Activated naive CD4-positive, alpha-beta T cell treated with anti-CD3 and anti-CD28 coated beads, Interleukin-2, amount 50 U/mL, for 16 hours (primary cell): ENCODE data around the gene RINT1.

Experiments
- DNase-seq: peaks from one replicate; pipeline ENCODE4 v3.0.0-alpha.2; 2020

RINT1 gene

DNA sequence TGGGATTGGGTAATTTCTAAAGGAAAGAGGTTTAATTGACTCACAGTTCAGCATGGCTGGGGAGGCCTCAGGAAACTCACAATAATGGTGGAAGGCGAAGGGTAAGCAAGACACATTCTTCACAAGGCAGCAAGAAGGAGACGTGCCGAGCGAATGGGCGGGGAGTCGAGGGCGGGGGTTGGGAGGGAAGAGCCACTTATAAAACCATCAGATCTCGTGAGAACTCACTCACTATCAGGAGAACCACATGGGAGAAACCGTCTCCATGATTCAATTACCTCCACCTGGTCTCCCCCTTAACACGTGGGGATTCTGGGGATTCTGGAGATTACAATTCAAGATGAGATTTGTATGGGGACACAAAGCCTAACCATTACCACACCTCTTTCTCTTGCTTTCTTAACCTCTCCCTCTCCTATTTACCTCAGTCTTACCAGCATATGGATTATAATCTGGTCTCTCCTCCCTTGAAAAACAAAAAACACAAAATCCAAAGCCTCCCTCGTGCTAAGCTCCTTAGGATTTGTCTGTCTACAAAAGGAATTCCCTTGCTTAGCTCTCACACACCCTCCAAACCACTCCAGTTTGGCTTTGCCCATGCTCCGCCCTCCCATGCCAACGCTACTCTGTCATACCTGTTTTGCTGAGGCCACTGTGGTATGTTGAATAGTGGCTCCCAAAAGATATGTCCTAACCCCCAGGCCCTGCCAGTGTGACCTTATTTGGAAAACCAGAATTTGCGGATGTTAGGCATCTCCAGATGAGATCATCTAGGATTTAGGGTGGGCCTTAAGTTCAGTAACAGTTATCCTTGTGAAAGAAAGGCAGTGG lies 68.9 kb downstream of the RINT1 start:
- DNase-seq, result no peak

DNA sequence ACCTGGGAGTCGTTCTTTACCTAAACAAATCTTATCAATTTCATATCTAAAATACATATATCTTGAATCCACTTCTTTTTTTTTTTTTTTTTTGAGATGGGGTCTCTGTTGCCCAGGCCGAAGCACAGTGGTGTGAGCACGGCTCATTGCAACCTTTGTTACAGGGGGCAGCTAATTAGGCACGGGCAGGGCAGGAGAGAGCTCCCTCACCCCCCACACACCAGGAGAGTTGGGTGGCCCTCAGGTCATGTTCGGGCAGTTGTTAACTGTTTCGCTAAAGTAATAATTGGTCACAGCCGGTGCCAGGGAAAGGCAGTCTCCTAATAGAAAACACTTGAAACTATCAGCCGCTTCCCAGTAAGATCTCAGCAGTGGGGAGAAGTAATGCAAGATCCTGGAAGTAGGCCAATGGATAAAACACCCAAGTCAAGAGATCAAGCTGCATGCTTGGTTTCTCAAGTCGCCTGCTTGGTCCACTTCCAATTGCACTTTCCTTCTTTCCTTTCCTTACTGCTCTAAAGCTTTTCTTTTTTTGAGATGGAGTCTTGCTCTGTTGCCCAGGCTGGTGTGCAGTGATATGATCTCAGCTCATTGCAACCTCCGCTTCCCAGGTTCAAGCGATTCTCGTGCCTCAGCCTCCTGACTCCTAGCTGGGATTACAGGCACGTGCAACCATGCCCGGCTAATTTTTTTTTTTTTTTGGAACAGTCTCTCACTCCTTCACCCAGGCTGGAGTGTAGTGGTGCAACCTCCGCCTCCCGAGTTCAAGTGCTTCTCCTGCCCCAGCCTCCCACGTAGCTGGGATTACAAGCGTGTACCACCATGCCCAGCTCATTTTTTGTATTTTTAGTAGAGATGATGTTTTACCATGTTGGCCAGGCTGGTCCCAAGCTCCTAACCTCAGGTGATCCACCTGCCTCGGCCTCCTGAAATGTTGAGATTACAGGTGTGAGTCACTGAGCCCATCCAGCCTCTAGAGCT lies 70.6 kb downstream of the RINT1 start:
- DNase-seq, result no peak

DNA sequence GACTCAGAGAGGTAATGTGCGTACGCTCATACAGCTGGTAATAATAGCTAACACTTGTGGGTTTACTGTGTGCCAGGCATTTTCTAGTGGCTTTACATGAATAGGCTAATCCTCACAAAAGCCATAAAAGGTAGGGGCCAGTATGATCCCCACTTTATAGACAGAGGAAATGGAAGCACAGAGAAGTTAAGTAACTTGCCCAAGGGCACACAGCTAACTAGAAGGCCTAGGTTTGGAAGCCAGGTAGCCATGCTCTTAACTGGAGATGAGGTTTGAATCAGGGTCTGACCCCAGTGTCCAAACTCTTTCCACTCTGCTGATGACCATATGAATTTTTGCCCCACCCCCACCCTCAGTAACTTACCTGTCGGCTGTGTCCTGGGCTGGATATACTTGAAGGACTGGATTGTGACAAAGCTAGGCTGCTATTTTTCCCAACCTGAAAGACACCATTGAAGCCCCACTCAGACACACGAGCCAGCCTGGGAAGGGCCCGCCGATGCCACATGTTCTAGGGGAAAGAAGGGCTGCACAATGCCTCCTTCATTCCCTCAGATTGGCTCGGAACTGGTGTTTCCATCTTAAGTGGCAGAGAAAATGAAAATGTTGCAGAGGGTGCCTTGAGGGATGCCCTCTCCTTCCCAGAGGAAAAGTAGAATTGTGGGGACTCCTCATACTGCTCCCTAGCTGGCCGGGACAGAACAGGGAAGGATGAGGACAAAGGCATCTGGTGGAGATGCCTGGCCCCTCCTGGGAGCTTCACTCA lies 78.3 kb downstream of the RINT1 start:
- no peak for DNase-seq

DNA sequence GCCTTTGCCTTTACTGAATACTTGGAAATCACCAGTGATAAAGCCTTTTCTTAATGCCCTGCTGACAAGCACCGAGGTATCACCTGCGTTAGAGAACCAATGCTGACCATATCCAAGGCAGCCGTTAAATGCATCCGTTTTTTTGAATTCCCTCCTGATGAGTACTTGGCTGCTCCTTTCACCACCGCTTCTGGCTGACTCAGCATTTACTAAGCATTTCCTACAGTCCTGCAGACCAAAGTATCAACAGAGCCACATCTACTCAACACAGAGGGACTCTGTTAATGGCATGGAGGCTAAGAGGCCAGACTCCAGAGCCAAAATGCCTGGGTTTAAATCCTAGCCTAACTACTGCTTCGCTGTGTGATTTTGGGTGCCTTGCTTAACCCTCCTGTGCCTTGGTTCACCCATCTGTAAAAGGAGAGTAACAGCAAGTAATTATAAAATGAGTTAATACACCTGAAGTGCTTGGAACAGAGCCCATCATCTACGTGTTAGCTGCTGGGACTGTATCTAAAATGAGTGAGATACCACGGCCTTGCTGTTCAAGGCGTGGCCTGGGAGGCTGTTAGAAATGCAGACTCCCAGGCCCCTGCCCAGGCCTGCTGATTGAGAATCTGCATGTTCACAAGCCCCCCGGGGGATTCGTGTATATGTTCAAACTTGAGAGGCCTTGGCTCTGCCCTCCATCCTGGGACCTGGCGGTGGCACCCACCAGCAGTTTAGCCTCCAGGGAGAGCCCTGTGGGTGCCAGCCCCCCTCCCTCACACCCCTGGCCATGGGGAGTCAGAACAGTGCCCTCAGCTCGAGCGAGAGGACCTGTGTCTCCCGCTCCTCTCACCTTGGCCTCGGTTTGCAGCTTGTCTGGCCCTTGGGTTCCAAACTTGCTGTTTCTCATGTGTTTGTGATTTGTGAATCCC lies 80.1 kb downstream of the RINT1 start:
- no peak for DNase-seq

DNA sequence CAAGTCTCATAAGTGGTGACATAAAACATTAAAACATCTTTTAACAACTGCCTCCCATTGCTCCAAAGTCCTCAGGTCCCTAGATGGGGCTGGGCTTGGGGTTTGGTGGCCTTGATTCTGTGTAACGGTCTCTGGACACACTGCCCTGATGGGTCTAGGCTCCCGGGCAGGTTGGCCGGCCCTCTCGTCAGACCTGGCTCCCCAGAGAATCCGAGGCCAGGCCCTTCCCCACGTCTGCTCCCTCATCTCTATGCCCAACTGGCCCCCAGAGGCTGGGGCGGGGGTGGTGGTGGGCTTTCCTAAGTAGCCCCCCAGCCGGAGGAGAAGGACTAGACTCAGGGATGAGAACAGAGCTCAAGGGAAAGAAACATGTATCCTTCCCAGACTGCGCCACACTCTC lies 80.8 kb downstream of the RINT1 start:
- no peak for DNase-seq

DNA sequence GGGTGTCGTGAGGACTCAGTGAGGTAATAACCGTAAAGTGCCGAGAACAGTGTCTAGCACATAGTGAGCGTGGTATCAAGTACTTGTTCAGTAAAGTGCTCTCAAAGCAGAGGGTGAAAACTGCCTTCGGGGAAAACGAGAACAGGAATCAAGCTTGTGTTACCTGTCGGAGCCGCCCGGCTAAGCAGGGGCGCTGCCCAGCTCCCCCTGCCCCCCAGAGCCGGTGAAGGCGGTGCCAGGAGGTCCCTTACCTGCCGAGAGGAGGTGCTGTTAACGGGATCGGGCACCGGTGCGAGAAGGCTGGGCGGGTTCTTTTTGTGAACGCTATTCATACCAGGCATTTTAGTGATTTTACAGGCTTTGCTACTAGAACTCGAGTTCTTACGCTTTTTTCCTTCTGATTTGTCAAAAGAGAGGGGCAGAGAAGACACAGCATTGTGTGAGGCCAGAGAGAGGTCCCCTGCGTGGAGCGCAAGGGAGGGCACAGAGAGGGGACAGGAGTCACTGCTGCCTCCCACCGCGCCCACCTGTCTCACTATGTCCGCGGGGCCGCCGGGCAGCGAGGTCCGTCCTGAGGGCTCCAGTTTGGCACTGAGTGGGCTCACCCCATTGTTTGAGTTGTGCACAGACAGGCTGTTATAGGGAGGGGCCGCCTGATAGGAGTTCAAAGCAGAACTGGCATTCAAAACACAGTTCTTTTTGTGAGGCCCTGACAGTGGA lies 81.8 kb downstream of the RINT1 start:
- DNase-seq, result no peak

DNA sequence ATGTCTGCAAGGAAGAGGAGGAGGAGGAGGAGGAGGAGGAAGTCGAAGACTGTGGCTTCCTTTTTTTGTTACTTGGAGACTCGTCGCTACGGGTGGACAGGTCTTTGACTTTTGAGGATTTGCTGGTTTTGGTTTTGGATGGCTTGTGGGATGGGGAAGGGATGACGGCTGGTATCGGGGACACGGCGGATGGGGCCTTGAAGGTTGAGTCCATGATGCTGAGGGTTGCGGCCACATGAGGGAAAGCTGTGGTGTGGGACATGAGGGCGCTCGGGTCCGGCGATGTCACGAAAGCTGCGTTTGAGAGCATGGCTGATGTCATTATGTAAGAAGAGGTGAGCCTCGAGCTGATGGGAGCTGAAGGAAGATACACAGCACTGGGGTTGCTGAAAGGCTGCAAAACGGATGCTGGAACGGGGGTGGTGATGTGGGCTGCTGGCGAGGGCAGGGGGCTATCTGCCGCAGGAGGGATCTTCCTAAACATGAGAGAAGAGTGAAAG lies 82.4 kb downstream of the RINT1 start:
- DNase-seq, result no peak
